Smooth muscle cell (in vitro differentiated cells): ENCODE data around the gene SNTN. TPM values are rescaled to one million over a fixed set of nuclear protein-coding genes. Genes with fewer than 3 reads are reported as not detected.

Source experiments
- DNase-seq: peaks from one replicate; lab custom pipeline; 2025; ENCODE audit not compliant: unreplicated experiment; lab: John Stamatoyannopoulos, UW
- H2AFZ ChIP-seq: fragments of 200-600 bp; sonication (generic); 2 replicates; pipeline ENCODE4 v1.6.0; 2016; ENCODE audit warnings: antibody characterized with exemption, low read depth, mild to moderate bottlenecking
- H3F3A ChIP-seq: fragments of 200-600 bp; sonication (generic); 2 replicates; pipeline ENCODE4 v1.6.0; 2017; ENCODE audit warnings: antibody characterized with exemption, low read depth
- H3K27ac ChIP-seq: fragments of 200-600 bp; sonication (generic); 2 replicates; pipeline ENCODE4 v1.5.1; 2016; ENCODE audit warnings: low read depth, mild to moderate bottlenecking
- H3K27me3 ChIP-seq: fragments of 200-600 bp; sonication (generic); 2 replicates; pipeline ENCODE4 v1.6.1; 2016; ENCODE audit warnings: low read depth, mild to moderate bottlenecking
- H3K36me3 ChIP-seq: fragments of 200-600 bp; sonication (generic); 2 replicates; pipeline ENCODE4 v1.5.1; 2016; ENCODE audit warnings: low read depth
- H3K4me1 ChIP-seq: fragments of 200-600 bp; sonication (generic); 2 replicates; pipeline ENCODE4 v1.5.1; 2016; ENCODE audit warnings: low read depth
- H3K4me2 ChIP-seq: fragments of 200-600 bp; sonication (generic); 2 replicates; pipeline ENCODE4 v1.6.0; 2016; ENCODE audit warnings: mild to moderate bottlenecking
- H3K4me3 ChIP-seq: fragments of 200-600 bp; sonication (generic); 2 replicates; pipeline ENCODE4 v1.5.1; 2016; ENCODE audit warnings: mild to moderate bottlenecking
- H3K79me2 ChIP-seq: fragments of 200-600 bp; sonication (generic); 2 replicates; pipeline ENCODE4 v1.6.0; 2016; ENCODE audit warnings: low read depth, mild to moderate bottlenecking
- H3K9ac ChIP-seq: fragments of 200-600 bp; sonication (generic); 2 replicates; pipeline ENCODE4 v1.6.0; 2016; ENCODE audit warnings: low read depth
- H3K9me3 ChIP-seq: fragments of 200-600 bp; sonication (generic); replicated peaks from 2 replicates; pipeline ENCODE4 v1.5.1; 2016; ENCODE audit warnings: low read depth
- H4K20me1 ChIP-seq: fragments of 200-600 bp; sonication (generic); 2 replicates; pipeline ENCODE4 v1.6.0; 2016; ENCODE audit warnings: low read depth
- WGBS: methylation state at CpG from one replicate; pipeline ENCODE4 v1.1.7; 2016; ENCODE audit warnings: low lambda C conversion rate; 5-methylcytosine and 5-hydroxymethylcytosine counted together
- polyA plus RNA-seq: library from polyadenylated mRNA; unstranded; fragments of >200 nt; fragmentation: Nextera tagmentation; extraction: Ambion mirVana; gene quantifications from 2 replicates; pipeline ENCODE4 v1.2.1, GENCODE V29; 2016
- total RNA-seq: library from RNA; depleted of rRNA; stranded (reverse); fragments of >200 nt; gene quantifications from 2 replicates; pipeline ENCODE4 v1.2.3, GENCODE V29; 2014
- TF ChIP-seq, protein P1 (sequence below): fragments of 200-600 bp; sonication (generic); IDR thresholded peaks from 2 replicates; pipeline ENCODE4 v1.5.1; 2017; ENCODE audit warnings: borderline replicate concordance, mild to moderate bottlenecking, antibody characterized with exemption; ENCODE audit not compliant: insufficient read depth, poor library complexity, severe bottlenecking

Gene SNTN
- total and polyA plus RNA-seq, 2 experiments from 2014 or later, result not detected

DNA sequence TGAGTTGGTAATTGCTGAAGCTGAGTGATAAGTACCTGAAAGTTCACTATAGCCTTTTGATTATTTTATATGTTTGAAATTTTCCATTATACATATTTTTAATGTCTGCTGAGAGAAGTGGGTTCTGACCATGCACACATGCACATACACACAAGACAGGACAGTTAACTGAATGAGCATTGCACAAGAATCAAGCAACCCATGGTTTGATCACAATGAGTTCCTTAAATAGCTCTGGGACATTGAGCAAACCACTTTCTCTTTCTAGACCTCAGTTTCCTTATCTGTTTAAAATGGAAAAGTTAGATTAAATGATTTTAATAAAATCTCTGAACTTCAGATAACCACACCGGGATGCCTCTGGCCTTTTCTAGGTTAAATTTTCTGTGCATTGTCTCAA is 26.7 kb downstream of the SNTN start:
- no peaks in the 10 kb centered on the region for H3F3A ChIP-seq
- WGBS, result 90% methylated on average over 1 of the region's 1 CpG

DNA sequence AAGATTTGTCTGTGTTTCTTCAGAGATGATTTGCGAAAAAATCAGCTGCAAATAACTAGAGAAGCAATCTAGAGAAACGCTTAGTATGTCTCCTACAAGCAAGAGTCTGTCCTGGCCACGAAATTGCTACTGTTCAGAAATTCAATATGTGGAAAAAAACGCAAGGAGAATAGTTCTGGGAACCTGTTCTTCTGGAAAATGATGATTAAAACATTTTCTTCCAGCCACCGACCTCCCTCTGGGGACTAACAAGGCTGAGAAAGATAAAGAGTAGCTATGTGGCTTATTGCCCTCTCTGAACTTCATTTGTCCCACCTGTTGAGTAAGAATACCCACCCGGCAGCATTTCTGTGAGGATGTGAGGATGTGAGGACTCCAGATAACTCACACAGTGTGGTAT is 31.6 kb downstream of the SNTN start:
- TF ChIP-seq, protein P1, sequence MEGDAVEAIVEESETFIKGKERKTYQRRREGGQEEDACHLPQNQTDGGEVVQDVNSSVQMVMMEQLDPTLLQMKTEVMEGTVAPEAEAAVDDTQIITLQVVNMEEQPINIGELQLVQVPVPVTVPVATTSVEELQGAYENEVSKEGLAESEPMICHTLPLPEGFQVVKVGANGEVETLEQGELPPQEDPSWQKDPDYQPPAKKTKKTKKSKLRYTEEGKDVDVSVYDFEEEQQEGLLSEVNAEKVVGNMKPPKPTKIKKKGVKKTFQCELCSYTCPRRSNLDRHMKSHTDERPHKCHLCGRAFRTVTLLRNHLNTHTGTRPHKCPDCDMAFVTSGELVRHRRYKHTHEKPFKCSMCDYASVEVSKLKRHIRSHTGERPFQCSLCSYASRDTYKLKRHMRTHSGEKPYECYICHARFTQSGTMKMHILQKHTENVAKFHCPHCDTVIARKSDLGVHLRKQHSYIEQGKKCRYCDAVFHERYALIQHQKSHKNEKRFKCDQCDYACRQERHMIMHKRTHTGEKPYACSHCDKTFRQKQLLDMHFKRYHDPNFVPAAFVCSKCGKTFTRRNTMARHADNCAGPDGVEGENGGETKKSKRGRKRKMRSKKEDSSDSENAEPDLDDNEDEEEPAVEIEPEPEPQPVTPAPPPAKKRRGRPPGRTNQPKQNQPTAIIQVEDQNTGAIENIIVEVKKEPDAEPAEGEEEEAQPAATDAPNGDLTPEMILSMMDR, result no peak
- Histone ChIP-seq H3K4me2 (no peak overlapping the region), H3K4me1 (peaks cover 13% of the 10 kb centered on the region), H3K79me2 (no peaks in the 10 kb centered on the region), H3F3A (no peaks in the 10 kb centered on the region), H4K20me1 (no peaks in the 10 kb centered on the region), H3K4me3 (no peak overlapping the region), H3K36me3 (no peaks in the 10 kb centered on the region), H3K9ac (no peak overlapping the region), H3K27me3 (no peaks in the 10 kb centered on the region), H3K27ac (no peak overlapping the region), H3K9me3 (no peaks in the 10 kb centered on the region), H2AFZ (no peak overlapping the region)
- 70% methylated on average over 6 of the region's 6 CpGs for WGBS
- DNase-seq, result no peak

More for the DNA sequence above, 26.7 kb downstream of the SNTN start:
- H2AFZ ChIP-seq, result no peak overlapping the region
- H3K4me2 ChIP-seq, result no peak overlapping the region
- no peaks in the 10 kb centered on the region for H3K27me3 ChIP-seq
- no peaks in the 10 kb centered on the region for H3K9me3 ChIP-seq
- TF ChIP-seq, protein P1, result no peak
- H3K36me3 ChIP-seq, result no peaks in the 10 kb centered on the region
- no peaks in the 10 kb centered on the region for H3K4me1 ChIP-seq
- no peaks in the 10 kb centered on the region for H4K20me1 ChIP-seq
- H3K4me3 ChIP-seq, result no peak overlapping the region
- no peak for DNase-seq
- no peaks in the 10 kb centered on the region for H3K79me2 ChIP-seq
- no peak overlapping the region for H3K9ac ChIP-seq
- no peak overlapping the region for H3K27ac ChIP-seq

DNA sequence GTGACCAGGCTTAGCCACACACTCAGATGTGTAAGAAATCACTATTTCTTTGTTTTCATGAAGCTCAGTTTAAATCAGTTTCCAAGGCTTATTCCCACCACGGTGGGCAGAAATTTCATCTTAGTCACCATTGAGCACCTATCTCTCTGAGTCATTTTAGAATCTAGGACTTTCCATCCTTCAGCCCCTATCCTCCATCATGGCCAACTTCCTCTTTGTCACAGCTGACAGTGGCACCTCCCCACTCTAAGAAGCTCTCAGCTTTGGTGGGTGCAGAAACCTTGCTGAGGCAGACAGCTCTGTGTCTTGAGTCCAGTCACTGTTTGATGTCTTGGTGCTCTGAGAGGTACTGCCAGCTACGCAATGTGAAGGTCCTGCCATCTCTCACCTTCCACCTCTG is 32.9 kb downstream of the SNTN start:
- 88% methylated on average over 2 of the region's 2 CpGs for WGBS
- Histone ChIP-seq H3K79me2 (no peaks in the 10 kb centered on the region), H3K27me3 (no peaks in the 10 kb centered on the region), H3K4me1 (peaks cover 13% of the 10 kb centered on the region), H3K4me2 (no peak overlapping the region), H3K36me3 (no peaks in the 10 kb centered on the region), H3K9me3 (no peaks in the 10 kb centered on the region), H3F3A (no peaks in the 10 kb centered on the region), H3K4me3 (no peak overlapping the region), H2AFZ (no peak overlapping the region), H3K27ac (no peak overlapping the region), H4K20me1 (no peaks in the 10 kb centered on the region), H3K9ac (no peak overlapping the region)
- TF ChIP-seq, protein P1, result no peak
- no peak for DNase-seq
